ENCODE results near the gene FOXP1.

The FOXP1 gene

GRCh38 chr3:71028184-71028583 lies 555.3 kb downstream of the FOXP1 start:
- Histone ChIP-seq H3K27ac (no peak overlapping the region), H3K36me3 (ENCODE audit: control insufficient read depth, insufficient read depth, low read length) (no peaks in the 10 kb centered on the region), H2AFZ (no peak overlapping the region), H3K79me2 (peaks cover 12% of the 10 kb centered on the region), H3K4me1 (peaks cover 2% of the 10 kb centered on the region), H3K9me3 (ENCODE audit: control insufficient read depth, low read length) (no peaks in the 10 kb centered on the region), H3K27me3 (ENCODE audit: control insufficient read depth, insufficient read depth, low read length) (no peaks in the 10 kb centered on the region), H3K9ac (no peak overlapping the region), H3K4me3 (ENCODE audit: low read depth, low read length) (no peak overlapping the region), H3K4me2 (ENCODE audit: low read length) (no peak overlapping the region)
- no peak for TF ChIP-seq CTCF (IDR thresholded peaks at IDR 0.05)

GRCh38 chr3:71026634-71027578 lies 556.6 kb downstream of the FOXP1 start:
- peaks cover 11% of the 10 kb centered on the region for H3K79me2 ChIP-seq
- H3K4me1 ChIP-seq = peaks cover 2% of the 10 kb centered on the region
- H3K36me3 ChIP-seq (ENCODE audit: control insufficient read depth, insufficient read depth, low read length) = no peaks in the 10 kb centered on the region
- H2AFZ ChIP-seq = no peak overlapping the region
- TF ChIP-seq CTCF (IDR thresholded peaks at IDR 0.05) = no peak
- no peaks in the 10 kb centered on the region for H3K9me3 ChIP-seq (ENCODE audit: control insufficient read depth, low read length)
- H3K9ac ChIP-seq = no peak overlapping the region
- H3K4me2 ChIP-seq (ENCODE audit: low read length) = no peak overlapping the region
- no peak overlapping the region for H3K4me3 ChIP-seq (ENCODE audit: low read depth, low read length)
- no peaks in the 10 kb centered on the region for H3K27me3 ChIP-seq (ENCODE audit: control insufficient read depth, insufficient read depth, low read length)
- H3K27ac ChIP-seq = no peak overlapping the region

- no peak for TF ChIP-seq CTCF (IDR thresholded peaks at IDR 0.05)
- H3K27ac ChIP-seq = no peak overlapping the region
- H2AFZ ChIP-seq = no peak overlapping the region
These were observed 558.0 kb downstream of the FOXP1 start for GRCh38 chr3:71025516-71025915.

DNA sequence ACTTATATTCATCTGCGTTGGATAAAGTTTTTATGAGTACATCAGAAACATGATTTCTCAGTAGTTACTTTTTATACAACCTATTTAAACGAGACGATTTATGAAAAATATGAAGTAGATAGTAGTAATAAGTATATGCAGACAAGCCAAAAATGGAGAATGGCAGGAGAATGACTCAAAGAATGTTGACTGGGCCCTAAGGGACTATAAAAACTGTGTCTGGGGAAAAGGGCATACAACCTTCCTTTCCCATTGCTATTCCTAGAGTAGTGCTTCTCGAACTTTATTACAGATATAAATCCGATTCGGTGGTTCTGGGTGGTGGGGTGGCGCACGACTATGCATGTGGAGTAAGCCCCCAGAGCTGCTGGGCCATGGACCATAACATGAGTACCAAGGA lies 558.5 kb downstream of the FOXP1 start:
- peaks cover 2% of the 10 kb centered on the region for H3K4me1 ChIP-seq
- H3K4me2 ChIP-seq (ENCODE audit: low read length) = no peak overlapping the region
- no peaks in the 10 kb centered on the region for H3K27me3 ChIP-seq (ENCODE audit: control insufficient read depth, insufficient read depth, low read length)
- no peaks in the 10 kb centered on the region for H3K36me3 ChIP-seq (ENCODE audit: control insufficient read depth, insufficient read depth, low read length)
- no peak overlapping the region for H3K9ac ChIP-seq
- H2AFZ ChIP-seq = no peak overlapping the region
- no peak overlapping the region for H3K27ac ChIP-seq
- H3K9me3 ChIP-seq (ENCODE audit: control insufficient read depth, low read length) = no peaks in the 10 kb centered on the region
- no peak overlapping the region for H3K4me3 ChIP-seq (ENCODE audit: low read depth, low read length)
- no peak for TF ChIP-seq CTCF (IDR thresholded peaks at IDR 0.05)
- peaks cover 5% of the 10 kb centered on the region for H3K79me2 ChIP-seq

More at GRCh38 chr3:71025516-71025915, 558.0 kb downstream of the FOXP1 start:
- no peaks in the 10 kb centered on the region for H3K36me3 ChIP-seq (ENCODE audit: control insufficient read depth, insufficient read depth, low read length)
- H3K79me2 ChIP-seq = peaks cover 8% of the 10 kb centered on the region
- no peaks in the 10 kb centered on the region for H3K27me3 ChIP-seq (ENCODE audit: control insufficient read depth, insufficient read depth, low read length)
- H3K4me1 ChIP-seq = peaks cover 2% of the 10 kb centered on the region
- no peak overlapping the region for H3K4me3 ChIP-seq (ENCODE audit: low read depth, low read length)
- H3K9ac ChIP-seq = no peak overlapping the region
- no peaks in the 10 kb centered on the region for H3K9me3 ChIP-seq (ENCODE audit: control insufficient read depth, low read length)
- peak overlapping the region; percentile 9 for H3K4me2 ChIP-seq (ENCODE audit: low read length)

Measured in parathyroid adenoma (tissue), 2 donors.